ENCODE measurements around the gene RASSF7.

GRCh38 chr11:609341-609811 lies 48.6 kb downstream of the RASSF7 start:
- TF ChIP-seq CTCF (conservative IDR thresholded peaks at IDR 0.05 in 1 of 2, IDR thresholded peaks at IDR 0.05 in 1 of 2; ENCODE audit: extremely low read depth in 1 of 2, insufficient read depth in 1 of 2, low read depth in 1 of 2, low read length in 2 of 2) (no peak), EZH2 (IDR thresholded peaks at IDR 0.05; ENCODE audit: borderline replicate concordance, low read length) (no peak)

Measured in mammary epithelial cell (primary cell).